Stomach smooth muscle (tissue), 2 donors: Measurements from ENCODE around the gene STK24.

Experiments
- H3K27ac ChIP-seq: one replicate; pipeline ENCODE4 v1.7.0; 2013; ENCODE audit warnings: mild to moderate bottlenecking, low read length, inconsistent platforms
- H3K27me3 ChIP-seq, 2 donors: one replicate each; pipeline ENCODE4 v1.7.0; 2013; ENCODE audit warnings: low read length in 2 of 2; ENCODE audit not compliant: insufficient read depth in 2 of 2, control insufficient read depth in 1 of 2
- H3K36me3 ChIP-seq, 2 donors: one replicate each; pipeline ENCODE4 v1.7.0; 2013; ENCODE audit warnings: low read length in 2 of 2; ENCODE audit not compliant: control insufficient read depth in 2 of 2, insufficient read depth in 2 of 2
- H3K4me1 ChIP-seq: one replicate; pipeline ENCODE4 v1.7.0; 2013; ENCODE audit warnings: low read length; ENCODE audit not compliant: control insufficient read depth, insufficient read depth
- H3K4me3 ChIP-seq, 2 donors: one replicate each; pipeline ENCODE4 v1.7.0; 2013; ENCODE audit warnings: low read length in 2 of 2
- H3K9ac ChIP-seq, 2 donors: one replicate each; pipeline ENCODE4 v1.7.0; 2013; ENCODE audit warnings: low read length in 2 of 2, mild to moderate bottlenecking in 1 of 2
- H3K9me3 ChIP-seq, 2 donors: one replicate each; pipeline ENCODE4 v1.7.0; 2013; ENCODE audit warnings: low read length in 2 of 2; ENCODE audit not compliant: control insufficient read depth in 2 of 2
- donor health status: healthy.
- donor health status: Pancreatic carcinoma.

Gene STK24

GRCh38 chr13:98443800-98444325 lies 133.0 kb downstream of the STK24 start:
- peaks cover 9% of the 10 kb centered on the region for H3K4me1 ChIP-seq
- peaks cover 16 to 38% of the 10 kb centered on the region in 2 donors for H3K36me3 ChIP-seq
- no peaks in the 10 kb centered on the region for H3K9me3 ChIP-seq
- H3K9ac ChIP-seq: no peak overlapping the region
- H3K4me3 ChIP-seq: no peak overlapping the region
- no peaks in the 10 kb centered on the region for H3K27me3 ChIP-seq
- H3K27ac ChIP-seq: no peak overlapping the region

GRCh38 chr13:98443329-98443728 lies 133.6 kb downstream of the STK24 start:
- H3K4me1 ChIP-seq: peaks cover 9% of the 10 kb centered on the region
- H3K36me3 ChIP-seq: peaks cover 16 to 37% of the 10 kb centered on the region in 2 donors
- no peaks in the 10 kb centered on the region for H3K27me3 ChIP-seq
- H3K27ac ChIP-seq: no peak overlapping the region
- no peaks in the 10 kb centered on the region for H3K9me3 ChIP-seq
- no peak overlapping the region for H3K9ac ChIP-seq
- no peak overlapping the region for H3K4me3 ChIP-seq

- Histone ChIP-seq H3K27me3 (no peaks in the 10 kb centered on the region), H3K27ac (no peak overlapping the region), H3K4me1 (peaks cover 9% of the 10 kb centered on the region), H3K9ac (no peak overlapping the region), H3K4me3 (no peak overlapping the region), H3K36me3 (peaks cover 12 to 32% of the 10 kb centered on the region in 2 donors), H3K9me3 (no peaks in the 10 kb centered on the region)
Measured at GRCh38 chr13:98442391-98443230, 134.3 kb downstream of the STK24 start.

GRCh38 chr13:98441056-98441676 lies 135.7 kb downstream of the STK24 start:
- Histone ChIP-seq H3K4me3 (no peak overlapping the region), H3K9ac (no peak overlapping the region), H3K36me3 (peaks cover 5 to 23% of the 10 kb centered on the region in 2 donors)

GRCh38 chr13:98440390-98441055 lies 136.4 kb downstream of the STK24 start:
- Histone ChIP-seq H3K27me3 (no peaks in the 10 kb centered on the region), H3K4me1 (peaks cover 6% of the 10 kb centered on the region), H3K27ac (no peak overlapping the region), H3K36me3 (peaks cover 5 to 23% of the 10 kb centered on the region in 2 donors), H3K9me3 (no peaks in the 10 kb centered on the region), H3K9ac (no peak overlapping the region), H3K4me3 (no peak overlapping the region)

More at GRCh38 chr13:98441056-98441676, 135.7 kb downstream of the STK24 start:
- Histone ChIP-seq H3K27me3 (no peaks in the 10 kb centered on the region), H3K27ac (no peak overlapping the region), H3K4me1 (peaks cover 9% of the 10 kb centered on the region), H3K9me3 (no peaks in the 10 kb centered on the region)

- Histone ChIP-seq H3K36me3 (peaks cover 5 to 23% of the 10 kb centered on the region in 2 donors), H3K9me3 (no peaks in the 10 kb centered on the region), H3K9ac (no peak overlapping the region), H3K27me3 (no peaks in the 10 kb centered on the region), H3K4me1 (peaks cover under 1% of the 10 kb centered on the region), H3K4me3 (no peak overlapping the region), H3K27ac (no peak overlapping the region)
Measured at GRCh38 chr13:98439896-98440295, 137.0 kb downstream of the STK24 start.

GRCh38 chr13:98439126-98439828 lies 137.6 kb downstream of the STK24 start:
- Histone ChIP-seq H3K4me1 (no peaks in the 10 kb centered on the region), H3K9ac (no peak overlapping the region), H3K9me3 (no peaks in the 10 kb centered on the region), H3K4me3 (no peak overlapping the region), H3K27ac (no peak overlapping the region), H3K27me3 (no peaks in the 10 kb centered on the region), H3K36me3 (peaks cover 5 to 23% of the 10 kb centered on the region in 2 donors)

- Histone ChIP-seq H3K36me3 (peaks cover 5 to 23% of the 10 kb centered on the region in 2 donors), H3K9me3 (no peaks in the 10 kb centered on the region), H3K9ac (no peak overlapping the region), H3K27me3 (no peaks in the 10 kb centered on the region), H3K4me3 (no peak overlapping the region), H3K27ac (no peak overlapping the region), H3K4me1 (no peaks in the 10 kb centered on the region)
Measured at GRCh38 chr13:98438246-98439125, 138.4 kb downstream of the STK24 start.

- Histone ChIP-seq H3K4me3 (no peak overlapping the region), H3K27me3 (no peaks in the 10 kb centered on the region), H3K27ac (no peak overlapping the region), H3K36me3 (peaks cover 7 to 30% of the 10 kb centered on the region in 2 donors), H3K9me3 (no peaks in the 10 kb centered on the region), H3K9ac (no peak overlapping the region), H3K4me1 (no peaks in the 10 kb centered on the region)
Measured at GRCh38 chr13:98436233-98436910, 140.5 kb downstream of the STK24 start.
